ENCODE data around the gene APEX1. TPM values are rescaled to one million over a fixed set of nuclear protein-coding genes. Genes with fewer than 3 reads are reported as not detected.
A peak's percentile ranks its signal among the peaks of the same experiment; 100 is the strongest.

Gene APEX1
- total and polyA plus RNA-seq, 2 of the 8 experiments (the other 6 are each of a cell fraction or from before 2014, with no cell fraction given) = 384 to 700 TPM

DNA sequence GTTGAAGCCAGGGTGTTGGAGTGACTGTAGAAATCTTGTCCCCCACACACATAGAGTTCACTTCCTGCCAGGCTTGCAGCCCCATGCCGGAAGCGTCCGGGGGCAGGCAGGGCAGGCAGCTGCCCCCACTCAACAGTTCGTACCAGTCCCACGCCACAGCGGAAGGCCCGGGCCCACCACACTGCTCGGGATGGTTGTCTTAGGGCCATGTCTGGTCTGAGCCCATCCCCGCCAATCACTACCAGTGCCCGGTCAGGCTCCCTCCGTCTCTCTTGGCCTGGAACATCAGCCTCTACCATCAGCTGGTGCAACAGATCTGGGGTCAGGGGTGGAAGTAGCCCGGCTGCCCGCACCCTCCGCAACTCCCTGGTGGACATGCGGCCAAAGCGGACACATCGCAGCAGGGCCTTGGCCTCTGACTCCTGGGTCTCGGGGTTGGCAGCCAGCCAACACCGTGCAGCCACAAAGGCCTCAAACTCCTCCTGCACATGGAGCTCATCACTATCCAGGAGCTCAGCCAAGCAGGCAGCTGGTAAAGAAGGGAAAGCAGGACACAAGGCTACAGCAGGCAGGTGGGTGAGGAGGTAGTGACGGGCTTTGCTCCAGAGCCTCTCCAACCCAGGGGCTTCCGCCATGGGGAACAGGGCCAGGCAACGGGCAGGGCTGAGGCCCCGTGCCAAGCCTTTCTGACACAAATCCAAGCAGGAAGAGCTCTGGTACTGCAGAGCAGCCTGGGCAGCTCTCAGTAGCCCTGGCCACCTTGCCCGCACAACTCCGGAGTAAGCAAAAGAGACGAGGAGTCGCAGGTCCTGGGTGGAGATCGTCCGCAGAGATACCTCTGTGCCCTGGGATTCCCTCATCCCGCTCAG is 25.0 kb upstream of the APEX1 start:
- H3K27me3 ChIP-seq (replicated peaks in 1 of 4; ENCODE audit: control insufficient read depth in 3 of 4, extremely low read depth in 1 of 4, insufficient read depth in 3 of 4, low read length in 3 of 4) = peaks cover 0 to 7% (median 5%) of the 10 kb centered on the region in 4 experiments; a peak in 4 of 7 replicates
- WGBS, 2 experiments (ENCODE audit: extremely low coverage in 1 of 2, insufficient coverage in 1 of 2, insufficient read length in 1 of 2, insufficient replicate concordance in 2 of 2, low coverage in 1 of 2, low lambda C conversion rate in 2 of 2, missing lambda C conversion rate in 1 of 2) = 95% methylated on average over 30 of the region's 30 CpGs; no CpG with 5 or more reads in 1 of the 2 experiments
- no peak overlapping the region for H2AK5ac ChIP-seq (ENCODE audit: low read depth, low read length)
- peaks cover 0 to 4% (median 3%) of the 10 kb centered on the region in 4 experiments; a peak in 3 of 7 replicates for H3K4me1 ChIP-seq (replicated peaks in 1 of 4; ENCODE audit: control insufficient read depth in 3 of 4, insufficient read depth in 4 of 4, low read length in 3 of 4)
- no peaks in the 10 kb centered on the region for H3K79me2 ChIP-seq (ENCODE audit: control insufficient read depth in 1 of 2, insufficient read depth in 2 of 2, low read length in 2 of 2)
- H3K4me3 ChIP-seq (ENCODE audit: extremely low read depth in 1 of 4, insufficient read depth in 2 of 4, low read depth in 3 of 4, low read length in 4 of 4) = no peak overlapping the region
- no peak overlapping the region for H4K91ac ChIP-seq (replicated peaks; ENCODE audit: insufficient read length, low read length)
- no peak overlapping the region for H4K5ac ChIP-seq (ENCODE audit: insufficient read length, low read depth, low read length)
- no peak overlapping the region for H3K27ac ChIP-seq (ENCODE audit: low read depth, low read length)
- H3K23me2 ChIP-seq (ENCODE audit: low read depth, low read length) = peaks cover 1% of the 10 kb centered on the region; the same call in 1 of the 2 replicates
- H2AFZ ChIP-seq (ENCODE audit: low read length) = no peak overlapping the region
- FAIRE-seq (no peak), DNase-seq (ENCODE audit: low read depth in 1 of 2, low spot score in 2 of 2) (no peak)
- no peak overlapping the region for H3K9ac ChIP-seq (replicated peaks in 1 of 4; ENCODE audit: extremely low read depth in 1 of 4, low read depth in 3 of 4, low read length in 3 of 4)
- H3K18ac ChIP-seq (ENCODE audit: extremely low read depth, low read length) = no peak overlapping the region
- H2BK20ac ChIP-seq (ENCODE audit: low read length) = no peak overlapping the region
- H3K56ac ChIP-seq (replicated peaks; ENCODE audit: insufficient read length, low read depth, low read length) = no peak overlapping the region
- no peak overlapping the region for H3K4me2 ChIP-seq (ENCODE audit: insufficient read depth in 1 of 2, low read depth in 2 of 2, low read length in 2 of 2)
- H2BK12ac ChIP-seq (ENCODE audit: low read depth, low read length) = no peak overlapping the region
- H3K23ac ChIP-seq (ENCODE audit: insufficient read length) = no peak overlapping the region
- 0 out of 2 replicates have a peak overlapping the region, but pooled peaks have one; percentile 3 for H4K8ac ChIP-seq (ENCODE audit: extremely low read depth, insufficient read depth, low read length)
- H3K9me3 ChIP-seq (ENCODE audit: insufficient read depth in 2 of 2, low read depth in 1 of 2, low read length in 1 of 2) = no peaks in the 10 kb centered on the region
- ChIA-PET POLR2A (ENCODE audit: partially characterized antibody) (interaction anchor here (0.6 to 0.8 kb wide), 2 partner anchors 12 to 39 kb away, joined by 3 read pairs; partner anchors contain the start of gene PNP), CTCF (ENCODE audit: partially characterized antibody) (interaction anchor here (1.3 to 1.7 kb wide), 5 partner anchors 8 to 74 kb away, joined by 3 to 6 read pairs (median 3); no protein-coding TSS in a partner anchor)
- no peaks in the 10 kb centered on the region for H3K36me3 ChIP-seq (ENCODE audit: control insufficient read depth in 2 of 4, insufficient read depth in 4 of 4, low read length in 3 of 4)
- no peaks in the 10 kb centered on the region for H3K79me1 ChIP-seq (ENCODE audit: low read depth, low read length)
- no peaks in the 10 kb centered on the region for H4K20me1 ChIP-seq (replicated peaks in 1 of 2; ENCODE audit: control insufficient read depth in 1 of 2, insufficient read depth in 2 of 2, low read length in 2 of 2)
- H2BK15ac ChIP-seq (ENCODE audit: low read length) = 0 out of 2 replicates have a peak overlapping the region, but pooled peaks have one; percentile 18
- peak overlapping the region; percentile 26; the same call in 1 of the 2 replicates for H2BK5ac ChIP-seq (ENCODE audit: low read depth, low read length)
- H2BK120ac ChIP-seq (replicated peaks; ENCODE audit: low read depth, low read length) = no peak overlapping the region
- no peak overlapping the region for H3K4ac ChIP-seq (replicated peaks; ENCODE audit: insufficient read length, low read depth, low read length)
- H3K14ac ChIP-seq (ENCODE audit: insufficient read length) = no peak overlapping the region
- TF ChIP-seq RBBP5 (IDR thresholded peaks at IDR 0.05; ENCODE audit: borderline replicate concordance, low read depth, low read length) (no peak), EP300 (IDR thresholded peaks at IDR 0.05; ENCODE audit: borderline replicate concordance in 1 of 2, low read depth in 2 of 2, low read length in 2 of 2) (no peak), BACH1 (IDR thresholded peaks at IDR 0.05; ENCODE audit: low read length) (no peak), CTBP2 (IDR thresholded peaks at IDR 0.05; ENCODE audit: borderline replicate concordance, insufficient read depth, insufficient read length, low read length) (no peak), EGR1 (IDR thresholded peaks at IDR 0.05; ENCODE audit: borderline replicate concordance, low read depth, low read length) (no peak), MAFK (IDR thresholded peaks at IDR 0.05; ENCODE audit: low read depth, low read length) (no peak), CBX5 (IDR thresholded peaks at IDR 0.05; ENCODE audit: low read depth, low read length) (no peak), NRF1 (IDR thresholded peaks at IDR 0.05; ENCODE audit: low read depth, low read length) (no peak), BCL11A (IDR thresholded peaks at IDR 0.05; ENCODE audit: low read depth in 2 of 2, low read length in 2 of 2) (no peak), SP1 (IDR thresholded peaks at IDR 0.05; ENCODE audit: low read depth, low read length) (no peak), CBX8 (IDR thresholded peaks at IDR 0.05; ENCODE audit: borderline replicate concordance, low read depth, low read length) (no peak), ASH2L (IDR thresholded peaks at IDR 0.05; ENCODE audit: low read length) (no peak)
